HG03066 (cell line): ENCODE data around the gene ADCY6.

ENCODE experiments used
- ATAC-seq: cut with Tn5 transposase; IDR thresholded peaks from one replicate; pipeline ENCODE4 v1.9.1; 2021; ENCODE audit warnings: low read depth; ENCODE audit not compliant: unreplicated experiment

The ADCY6 gene

DNA sequence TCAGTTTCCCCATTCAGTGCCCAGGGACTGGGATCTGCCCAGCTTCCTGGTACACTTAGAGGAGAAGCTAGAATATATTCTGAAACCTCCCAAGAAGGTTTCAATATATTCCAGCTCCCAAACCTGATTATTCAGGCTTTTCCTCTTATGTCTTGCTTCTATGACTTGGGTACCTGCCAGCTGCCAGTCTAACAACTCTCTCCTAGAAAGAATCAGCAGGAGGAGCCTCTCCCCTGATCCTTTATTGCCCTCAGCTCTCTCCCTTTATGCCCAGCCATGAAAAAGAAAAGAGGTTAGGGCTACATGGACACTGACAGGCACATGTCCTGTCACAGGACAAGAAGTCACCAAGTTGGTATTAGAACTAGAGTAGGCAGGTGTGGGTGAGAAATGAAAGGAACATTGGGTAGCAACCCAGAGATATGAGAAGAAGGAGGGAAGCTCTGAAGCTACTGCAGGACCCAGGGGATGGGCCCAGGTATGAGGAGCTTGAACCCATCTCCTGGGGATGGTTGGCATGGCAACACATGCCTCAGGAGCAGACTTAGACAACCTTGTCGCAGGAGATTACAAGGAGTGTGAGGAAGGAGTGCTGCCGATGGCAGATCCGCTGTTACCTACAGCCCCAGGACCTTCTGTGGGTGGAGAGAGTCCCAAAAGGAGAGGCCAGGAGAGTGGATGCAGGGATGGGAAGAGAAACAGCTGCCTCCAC, 27.4 kb upstream of the ADCY6 start:
- no peak for ATAC-seq

DNA sequence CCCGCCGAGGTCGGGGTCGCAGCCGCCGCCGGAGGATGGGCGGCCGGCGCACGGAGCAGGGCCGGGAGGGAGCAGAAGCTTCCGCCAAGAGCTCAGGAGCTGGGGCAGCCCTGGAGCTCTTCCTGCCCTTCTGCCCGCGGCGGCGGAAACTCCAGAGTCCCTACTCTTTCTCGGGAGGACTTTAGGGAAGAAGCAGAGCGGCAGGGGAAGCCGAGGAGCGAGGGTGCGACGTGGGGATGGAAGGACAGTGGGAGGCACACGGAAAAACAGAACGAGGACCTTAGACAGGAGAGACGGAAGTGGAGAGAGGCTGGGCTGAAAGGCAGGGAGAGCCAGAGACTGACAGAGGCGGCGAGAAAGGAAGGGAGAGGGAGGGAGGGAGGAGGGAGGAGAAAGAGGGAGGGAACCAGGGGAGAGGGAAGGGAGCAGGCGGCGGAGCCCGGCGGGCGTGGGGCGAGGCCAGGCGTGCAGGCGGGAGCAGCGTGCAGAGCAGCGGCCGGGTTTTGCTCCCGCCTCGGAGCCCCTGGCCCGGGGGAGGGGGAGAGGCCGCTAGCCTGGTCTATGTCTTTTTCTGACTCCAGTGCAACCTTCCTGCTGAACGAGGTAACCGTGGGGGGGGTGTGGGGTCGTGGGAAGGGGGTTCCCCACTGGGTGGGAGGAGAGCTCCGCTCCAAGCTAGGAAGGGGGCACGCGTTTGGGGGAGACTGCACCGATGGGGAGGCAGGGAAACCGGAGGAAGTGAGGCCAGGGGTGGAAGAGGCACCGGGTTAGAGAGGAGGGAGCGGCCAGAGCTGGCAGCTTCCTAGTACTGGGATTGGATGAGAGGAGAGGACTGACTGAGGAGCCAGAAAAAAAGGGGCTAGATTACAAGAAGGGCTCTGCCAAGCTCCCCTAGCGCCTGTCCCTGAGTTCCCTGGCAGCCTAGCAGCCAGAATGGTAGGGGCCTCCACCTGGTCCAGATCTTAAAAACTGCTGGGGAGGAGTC, 26.5 kb upstream of the ADCY6 start:
- peak; percentile 30 for ATAC-seq

DNA sequence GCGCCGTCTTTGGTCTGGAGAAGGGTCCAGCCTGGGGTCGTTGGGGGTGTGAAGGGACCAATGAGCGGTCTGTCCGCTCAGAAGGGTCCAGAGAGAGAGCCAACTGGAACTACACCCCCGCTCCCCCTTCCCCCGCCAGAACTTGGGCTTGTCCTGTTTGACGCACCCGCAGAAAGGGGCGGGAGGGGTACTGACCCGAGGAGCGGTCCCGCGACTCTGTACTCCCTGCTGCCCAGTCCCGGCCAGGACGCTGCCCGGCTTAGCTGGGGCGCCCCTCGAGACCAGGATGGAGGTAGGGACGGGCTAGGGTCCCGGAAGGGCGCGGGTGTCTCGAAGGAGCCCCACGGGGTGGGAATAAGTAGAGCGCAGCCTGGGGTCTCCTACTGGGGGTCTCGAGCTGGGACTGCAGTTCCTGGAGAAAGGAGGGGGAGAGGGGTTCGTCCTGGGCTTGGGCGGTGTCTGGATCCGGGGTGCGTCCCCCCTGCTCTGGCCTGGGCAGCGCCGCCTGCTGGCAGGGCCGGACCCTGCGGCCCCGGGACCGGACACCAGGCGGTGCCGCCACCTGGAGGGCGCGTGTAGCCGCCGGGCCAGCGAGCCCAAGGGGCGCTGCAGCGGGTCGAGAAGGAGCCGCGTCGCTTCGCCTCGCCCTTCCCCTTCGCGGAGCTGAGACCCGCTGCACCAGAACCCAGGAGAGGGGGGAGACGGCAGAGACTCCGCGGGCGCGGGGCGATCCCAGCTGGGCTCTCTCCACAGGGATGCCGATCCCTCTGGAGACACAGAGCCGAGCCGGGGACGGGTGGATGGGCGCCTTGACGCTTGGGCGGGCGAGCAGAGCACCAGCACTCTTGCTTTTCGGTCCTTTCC, 25.6 kb upstream of the ADCY6 start:
- ATAC-seq: peak; percentile 53

DNA sequence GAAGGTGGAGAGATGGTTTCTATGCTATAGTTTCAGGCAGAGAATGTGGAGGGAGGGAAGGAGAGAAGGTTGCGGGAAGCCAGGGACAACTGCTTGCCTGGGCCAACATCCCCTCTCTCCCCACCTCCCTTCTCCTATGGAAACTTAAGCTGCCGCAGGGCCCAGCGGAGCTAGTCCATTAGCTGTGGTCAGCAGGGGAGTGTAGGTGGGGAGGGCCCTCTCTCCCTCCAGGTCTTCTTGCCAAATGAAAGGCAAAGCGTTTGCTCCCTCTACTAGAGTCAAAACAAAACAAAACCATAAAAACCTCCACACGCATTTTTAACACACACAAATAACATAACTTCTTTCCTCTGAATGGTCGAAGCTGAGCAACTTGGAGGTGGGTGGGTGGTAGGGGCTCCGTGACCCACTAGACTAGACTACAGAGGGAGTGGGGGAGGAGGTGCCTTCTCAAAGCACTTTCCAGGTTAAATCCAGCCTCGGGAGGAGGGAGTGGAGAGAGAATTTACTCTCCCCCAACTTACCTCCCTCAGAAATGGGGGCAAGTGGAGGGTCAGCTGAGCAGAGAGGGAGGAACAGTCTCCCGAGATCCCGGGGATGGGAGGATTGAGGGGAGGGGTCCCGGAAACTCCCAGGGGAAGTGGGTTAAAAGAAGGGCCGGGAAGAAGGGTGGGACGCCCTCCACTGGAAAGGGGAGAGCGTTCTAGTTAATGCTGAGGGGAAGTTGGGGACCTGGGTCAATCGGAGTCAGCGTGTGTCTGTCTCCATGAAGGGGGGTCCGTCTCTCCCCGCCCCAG, 24.8 kb upstream of the ADCY6 start:
- ATAC-seq: no peak

DNA sequence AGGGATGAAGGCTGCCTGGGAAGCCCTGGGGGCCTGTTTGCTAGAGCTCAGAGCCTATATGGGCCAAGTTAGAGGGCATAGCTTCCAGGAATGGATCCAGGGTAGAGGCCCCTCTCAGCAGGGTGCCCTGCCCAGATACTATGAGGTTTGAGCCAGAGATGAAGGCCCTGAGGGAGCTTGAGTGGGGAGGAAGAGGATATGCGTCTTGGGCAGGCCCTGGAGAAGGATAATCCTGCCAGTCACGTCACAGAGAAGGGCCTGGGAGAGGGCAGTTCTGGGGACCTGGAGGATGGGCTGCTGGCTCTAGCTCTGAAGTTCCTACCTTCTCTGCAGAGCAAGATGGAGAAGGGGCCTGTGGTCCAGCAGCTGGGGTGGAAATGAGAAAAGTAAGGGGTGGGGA, 23.5 kb upstream of the ADCY6 start:
- ATAC-seq: no peak

DNA sequence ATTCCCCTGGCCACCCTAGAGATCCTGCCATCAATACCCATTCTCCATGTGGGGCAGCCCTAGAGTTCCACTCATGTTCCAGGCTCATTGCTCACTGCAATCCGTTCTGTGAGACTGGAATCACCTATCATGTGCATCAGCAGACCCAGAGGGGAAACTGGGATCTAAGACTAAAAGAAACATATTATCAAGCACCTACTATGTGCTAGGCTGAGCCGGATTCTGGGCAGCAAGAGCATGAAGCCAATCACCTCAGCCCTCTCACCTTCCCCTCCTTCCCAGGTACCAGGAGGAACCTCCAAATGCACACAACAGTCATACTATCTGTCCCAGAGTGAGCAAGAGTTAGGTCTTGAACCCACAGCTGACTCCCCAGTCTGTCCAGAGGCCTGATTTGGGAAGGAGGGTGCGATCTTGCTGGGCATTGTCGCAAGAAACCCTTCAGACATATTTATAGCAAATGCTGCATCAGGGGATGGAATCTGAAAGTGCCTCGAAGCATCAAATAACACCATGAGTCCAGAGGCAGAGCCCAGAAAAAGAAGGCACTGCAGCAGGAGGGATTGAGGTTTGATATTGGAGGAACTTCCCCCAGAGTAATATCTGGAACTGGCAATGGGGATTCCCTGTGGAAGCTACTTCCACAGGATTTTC, 22.7 kb upstream of the ADCY6 start:
- no peak for ATAC-seq

DNA sequence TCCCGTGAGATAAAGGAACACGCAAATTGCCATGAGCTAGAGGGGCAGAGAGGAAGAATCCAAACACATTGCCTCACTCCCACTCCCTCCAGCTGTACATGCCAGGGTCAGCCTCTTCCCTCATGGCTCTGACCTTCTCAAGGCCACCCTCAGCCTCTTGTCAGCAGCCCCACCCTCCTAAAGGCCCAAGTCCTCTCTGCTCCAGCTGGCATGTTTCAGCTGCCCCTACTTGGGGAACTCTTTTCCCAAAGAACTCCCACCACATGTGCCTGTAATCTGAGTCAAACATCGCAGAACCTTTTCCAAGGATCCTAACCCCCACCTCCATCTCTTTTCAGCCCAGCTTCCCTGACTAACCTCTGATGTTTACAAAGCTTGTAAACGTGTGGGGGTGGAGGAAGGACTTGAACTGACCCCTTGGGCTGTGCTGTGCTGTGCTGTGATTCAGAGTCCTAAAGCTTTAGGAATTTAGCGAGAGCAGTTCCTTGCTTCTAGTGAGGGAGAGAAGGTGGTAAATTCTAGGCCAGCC, 22.1 kb upstream of the ADCY6 start:
- ATAC-seq: no peak

DNA sequence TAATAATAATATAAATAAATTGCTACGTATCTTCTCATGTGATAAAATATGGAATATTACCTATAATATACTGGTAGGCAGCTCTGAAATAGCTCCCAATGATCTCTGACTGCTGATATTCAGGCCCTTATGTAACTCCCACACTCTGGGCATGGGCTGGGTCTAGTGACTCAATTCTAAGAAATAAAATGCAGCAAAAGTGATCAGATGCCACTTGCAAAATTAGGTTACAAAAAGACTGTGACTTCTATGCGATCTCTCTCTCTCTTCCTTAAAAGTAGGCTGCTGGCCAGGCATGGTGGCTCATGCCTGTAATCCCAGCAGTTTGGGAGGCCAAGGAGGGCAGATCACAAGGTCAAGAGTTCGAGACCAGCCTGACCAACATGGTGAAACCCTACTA, 19.1 kb upstream of the ADCY6 start:
- ATAC-seq: no peak

DNA sequence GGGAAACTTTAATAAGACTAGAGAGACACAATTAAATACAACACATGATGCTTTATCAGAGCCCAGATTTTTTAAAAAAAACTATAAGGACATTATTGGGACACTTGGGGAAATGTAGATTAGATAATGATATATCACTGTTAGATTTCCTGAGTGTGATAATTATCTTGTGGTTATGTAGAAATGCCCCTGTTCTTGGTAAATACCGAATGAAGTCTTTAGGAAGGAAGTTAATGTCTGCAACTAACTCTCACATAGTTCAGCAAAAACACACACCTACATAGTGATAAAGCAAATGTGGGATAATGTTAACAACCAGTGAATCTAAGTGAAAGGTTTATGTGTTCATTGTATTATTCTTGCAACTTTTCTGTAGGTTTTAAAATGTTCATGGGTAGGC, 14.8 kb upstream of the ADCY6 start:
- ATAC-seq: no peak

DNA sequence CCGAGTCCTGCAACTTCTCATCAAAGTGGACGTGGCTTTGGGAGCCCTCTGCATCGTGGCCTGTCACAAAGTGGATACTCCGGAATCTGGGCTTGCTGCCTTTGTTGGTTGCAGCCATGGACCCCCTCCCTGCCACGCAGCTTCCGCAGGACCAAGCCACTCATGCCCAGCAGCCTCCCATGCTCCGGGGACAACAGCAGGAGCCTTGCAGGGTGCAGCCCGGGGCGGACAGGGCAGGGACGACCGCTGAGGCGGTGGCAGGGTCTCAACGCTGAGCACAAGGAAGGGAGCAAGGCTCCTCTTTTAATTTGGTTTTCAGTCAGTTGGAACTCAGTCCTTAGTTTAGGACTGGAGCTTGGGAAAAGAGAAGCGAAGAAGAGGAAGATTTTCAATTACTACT, 12.1 kb upstream of the ADCY6 start:
- ATAC-seq: no peak

DNA sequence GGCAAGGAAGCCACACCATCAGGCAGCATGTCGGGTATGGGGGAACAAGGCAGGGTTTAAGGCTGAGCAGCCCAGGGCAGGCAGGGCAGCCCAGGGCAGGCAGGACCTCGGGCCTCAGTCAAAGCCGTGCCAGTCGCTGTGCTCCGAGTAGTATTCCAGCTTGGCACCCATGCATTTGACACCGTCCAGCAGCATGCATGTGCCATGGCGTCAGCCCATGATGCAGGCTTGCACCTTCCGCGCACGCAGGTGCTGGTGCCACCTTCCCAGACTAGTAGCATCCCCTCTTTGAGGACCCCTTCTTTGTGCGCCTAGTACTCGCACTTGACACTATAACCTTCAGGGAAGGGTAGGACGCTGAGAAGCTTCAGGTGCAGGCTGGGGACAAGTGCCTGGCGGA, 11.6 kb upstream of the ADCY6 start:
- ATAC-seq: no peak

DNA sequence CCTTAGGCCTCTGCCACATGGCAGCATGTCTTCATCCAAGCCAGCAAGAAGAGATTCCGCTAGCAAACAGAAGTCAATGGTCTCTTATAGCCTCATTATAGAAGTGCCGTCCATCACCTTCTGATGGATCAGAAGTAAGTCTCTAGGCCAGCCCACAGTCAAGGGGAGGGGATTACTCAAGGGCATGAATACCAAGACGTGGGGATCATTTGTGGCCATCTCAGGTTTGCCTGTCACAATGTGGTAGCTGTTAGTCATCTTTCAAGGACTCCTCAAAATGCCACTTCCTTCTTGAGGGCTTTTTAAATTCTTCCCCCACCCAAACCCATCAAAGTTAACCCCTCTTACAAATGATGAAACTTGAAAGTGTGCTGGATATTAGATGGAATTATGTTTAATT, 8.1 kb upstream of the ADCY6 start:
- ATAC-seq: no peak

DNA sequence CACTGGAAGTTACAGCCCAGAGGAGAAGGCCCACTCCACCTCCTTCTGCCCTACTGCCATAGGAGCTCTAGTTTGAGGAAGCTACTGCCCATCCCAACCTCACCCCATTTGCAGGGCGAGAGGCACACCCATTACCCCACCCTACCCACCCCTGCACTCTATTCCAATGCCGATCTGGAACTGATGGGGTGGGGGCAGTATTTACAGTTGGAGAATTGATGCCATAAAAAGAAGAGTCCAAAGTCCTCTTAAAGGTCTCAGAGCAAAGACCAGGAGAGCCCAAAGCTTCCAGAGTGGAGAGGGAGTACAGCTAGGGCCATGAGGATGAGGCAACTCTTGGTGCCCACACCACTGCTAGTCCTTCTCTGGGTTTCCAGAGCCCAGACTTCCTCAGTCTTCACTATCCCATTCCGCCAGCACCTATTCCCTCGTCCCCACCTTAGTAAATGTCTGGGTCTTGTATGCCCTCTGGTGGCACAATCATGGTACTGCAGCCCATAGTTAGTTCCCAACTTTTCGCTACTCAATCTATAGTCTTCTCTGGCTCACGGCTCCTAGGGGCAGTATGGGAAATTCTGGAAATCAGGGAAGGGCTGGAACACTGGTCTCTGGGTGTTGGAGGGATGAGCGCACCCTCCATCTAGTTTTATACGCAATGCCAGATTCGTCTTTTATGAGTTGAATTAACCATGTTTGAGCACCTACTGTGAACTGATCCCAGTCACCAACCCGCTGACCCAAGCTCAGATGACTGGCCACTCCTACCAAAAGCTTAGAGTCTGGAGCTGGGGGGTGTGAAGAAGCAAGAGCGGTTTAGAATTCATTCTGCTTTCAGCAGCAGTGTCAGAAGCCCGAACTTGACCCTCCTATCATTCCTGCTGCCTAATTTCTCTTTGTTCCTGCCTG, 6.9 kb upstream of the ADCY6 start:
- no peak for ATAC-seq

DNA sequence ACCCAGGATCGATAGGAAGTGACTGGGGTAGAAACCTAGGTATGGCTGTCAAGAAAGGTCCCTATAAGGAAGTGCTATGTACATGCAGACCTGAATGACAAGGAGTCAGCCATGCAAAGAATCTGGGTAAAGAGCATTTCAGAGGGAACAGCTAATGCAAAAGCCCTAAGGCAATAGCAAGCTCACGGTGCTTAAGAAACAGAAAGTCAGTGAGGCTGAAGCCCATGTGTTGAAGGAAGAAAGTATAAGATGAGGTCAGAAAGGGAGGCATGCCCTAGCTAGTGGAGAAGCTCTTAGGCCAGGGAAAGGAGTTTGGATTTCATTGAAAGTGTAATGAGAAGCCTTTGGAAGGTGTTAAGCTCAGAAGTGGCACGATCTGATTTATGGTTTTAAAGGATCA, 6.0 kb upstream of the ADCY6 start:
- ATAC-seq: no peak

DNA sequence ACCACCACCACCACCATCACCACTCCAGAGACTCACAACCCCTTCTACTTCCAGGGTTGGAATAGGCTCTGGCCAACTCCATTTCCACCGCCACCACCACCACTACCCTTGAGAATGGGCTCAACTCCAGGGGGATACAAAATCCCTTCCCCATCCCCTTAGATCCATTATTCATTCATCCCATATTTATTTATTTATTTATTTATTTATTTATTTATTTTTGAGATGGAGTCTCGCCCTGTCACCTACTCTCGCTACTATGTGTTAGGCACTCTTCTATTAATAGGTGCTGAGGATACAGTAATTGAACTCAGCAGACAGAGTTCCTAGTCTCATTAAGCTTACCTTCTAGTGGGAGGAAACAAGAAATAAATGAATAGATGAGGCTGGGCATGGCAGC, 4.8 kb upstream of the ADCY6 start:
- no peak for ATAC-seq

DNA sequence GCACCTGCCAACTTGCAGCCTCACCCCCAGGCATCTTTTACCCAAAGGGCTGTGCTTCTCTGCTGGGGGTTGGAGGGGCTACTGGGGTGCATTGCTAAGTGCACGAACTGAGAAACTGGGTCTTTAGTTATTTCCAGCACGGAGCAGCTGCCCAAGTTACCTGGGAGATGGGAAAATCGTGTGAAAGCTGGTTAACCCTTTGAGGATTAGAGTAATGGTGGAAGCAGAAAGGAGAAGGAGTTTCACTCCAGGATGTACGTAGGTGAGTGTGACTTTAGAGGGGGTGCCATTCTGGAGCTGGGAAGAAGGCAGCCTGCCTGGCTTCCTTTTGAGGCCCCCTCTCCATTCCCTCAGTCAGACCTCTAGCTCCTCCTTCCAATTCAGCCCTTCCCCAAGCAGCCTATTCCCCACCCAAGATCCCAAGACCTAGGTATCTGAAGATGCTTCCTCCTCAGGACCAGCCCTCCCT, 1.0 kb upstream of the ADCY6 start:
- no peak for ATAC-seq

DNA sequence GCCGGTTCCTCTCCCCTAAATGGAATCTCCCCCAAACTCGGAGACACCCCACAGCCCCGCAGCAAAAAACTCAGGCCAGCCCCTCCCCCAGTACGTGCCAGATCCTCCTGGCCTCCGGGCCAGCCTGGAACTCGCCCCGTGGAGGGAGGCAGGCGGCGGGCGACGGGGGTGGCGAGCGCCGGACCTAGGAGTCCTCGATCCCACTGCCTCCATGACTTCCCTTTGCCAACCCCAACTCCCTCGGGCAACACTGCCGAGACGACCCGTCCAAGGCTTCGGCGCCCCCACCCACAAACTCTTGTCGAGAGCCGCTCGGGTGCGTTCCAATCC, 400 bp downstream of the ADCY6 start:
- ATAC-seq: no peak

DNA sequence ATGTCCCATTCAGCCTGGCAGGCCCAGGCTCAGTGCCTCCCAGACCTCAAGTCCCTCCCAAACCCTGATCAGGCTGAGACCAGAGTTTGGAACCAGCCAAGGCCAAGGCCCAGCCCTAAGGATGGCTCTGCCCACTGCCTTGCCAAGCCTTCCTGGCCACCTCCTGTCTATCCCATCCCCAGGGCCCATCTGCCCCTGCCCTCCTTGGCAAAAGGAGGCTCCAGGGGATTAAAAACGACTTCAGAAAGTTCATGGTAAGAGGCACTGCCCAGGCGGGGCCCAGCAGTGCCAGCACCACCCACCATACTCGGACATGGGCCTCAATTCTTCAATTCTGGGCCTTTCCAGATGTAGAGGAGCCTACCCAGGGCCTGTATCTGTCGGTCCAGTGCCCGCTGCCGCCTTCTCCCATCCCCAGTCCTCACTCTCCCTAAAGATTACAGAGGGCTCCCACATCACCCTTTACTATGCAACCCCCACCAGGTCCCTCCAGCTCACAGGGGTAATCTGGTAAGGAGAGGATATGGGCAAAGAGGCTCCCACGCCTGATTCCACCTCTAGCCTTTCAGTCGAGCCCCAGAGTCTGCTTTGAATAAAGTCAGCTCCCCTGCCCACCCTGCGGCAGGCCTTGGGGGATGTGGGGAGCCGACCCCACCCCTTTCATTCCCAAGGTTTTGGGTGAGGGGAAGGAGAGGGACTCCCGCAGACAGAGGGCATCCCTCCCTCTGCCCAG, 932 bp downstream of the ADCY6 start:
- ATAC-seq: no peak
